GM11168 (cell line): Measurements from ENCODE around the gene CDHR3.
"Not testable (repeated sequence)": the region's sequence is repeated elsewhere in the genome, so short reads cannot be mapped to it uniquely, and the experiment has no call there.

Experiments
- in situ Hi-C: fragments of 300-500 bp; cut with MboI; formaldehyde crosslinking; loops from one replicate; pipeline ENCODE4 v1.12.0; 2022; ENCODE audit warnings: low sequenced_read_pairs; ENCODE audit not compliant: unreplicated experiment

Gene CDHR3

GRCh38 chr7:105955651-105956466 lies 7.2 kb upstream of the CDHR3 start:
- in situ Hi-C loops, result not testable (repeated sequence)

GRCh38 chr7:105958012-105958411 lies 5.1 kb upstream of the CDHR3 start:
- in situ Hi-C loops, result no loop called here

GRCh38 chr7:105962353-105962752 lies 711 bp upstream of the CDHR3 start:
- in situ Hi-C loops, result no loop called here

- in situ Hi-C loops, result no loop called here
Measured at GRCh38 chr7:105971845-105972244, 8.8 kb downstream of the CDHR3 start.

- in situ Hi-C loops, result no loop called here
Measured at GRCh38 chr7:105972276-105972675, 9.2 kb downstream of the CDHR3 start.

- in situ Hi-C loops, result no loop called here
Measured at GRCh38 chr7:105974471-105974870, 11.4 kb downstream of the CDHR3 start.

GRCh38 chr7:105975770-105976417 lies 12.8 kb downstream of the CDHR3 start:
- in situ Hi-C loops, result no loop called here

- in situ Hi-C loops, result no loop called here
Measured at GRCh38 chr7:105976868-105977267, 13.8 kb downstream of the CDHR3 start.

- in situ Hi-C loops, result no loop called here
Measured at GRCh38 chr7:105978035-105978434, 15.0 kb downstream of the CDHR3 start.

- in situ Hi-C loops, result no loop called here
Measured at GRCh38 chr7:105978974-105979373, 15.9 kb downstream of the CDHR3 start.

GRCh38 chr7:105979405-105979804 lies 16.3 kb downstream of the CDHR3 start:
- in situ Hi-C loops, result no loop called here

- in situ Hi-C loops, result no loop called here
Measured at GRCh38 chr7:105980645-105981396, 17.8 kb downstream of the CDHR3 start.

- in situ Hi-C loops, result no loop called here
Measured at GRCh38 chr7:105982388-105982787, 19.3 kb downstream of the CDHR3 start.

- in situ Hi-C loops, result not testable (repeated sequence)
Measured at GRCh38 chr7:105984808-105985207, 21.7 kb downstream of the CDHR3 start.

GRCh38 chr7:105985229-105985628 lies 22.2 kb downstream of the CDHR3 start:
- in situ Hi-C loops, result no loop called here

GRCh38 chr7:105985672-105986215 lies 22.7 kb downstream of the CDHR3 start:
- in situ Hi-C loops, result no loop called here

GRCh38 chr7:105987046-105987445 lies 24.0 kb downstream of the CDHR3 start:
- in situ Hi-C loops, result no loop called here

GRCh38 chr7:105988276-105988675 lies 25.2 kb downstream of the CDHR3 start:
- in situ Hi-C loops, result no loop called here

GRCh38 chr7:105989191-105989590 lies 26.1 kb downstream of the CDHR3 start:
- in situ Hi-C loops, result no loop called here

- in situ Hi-C loops, result no loop called here
Measured at GRCh38 chr7:105989686-105990085, 26.6 kb downstream of the CDHR3 start.

- in situ Hi-C loops, result no loop called here
Measured at GRCh38 chr7:105990141-105990540, 27.1 kb downstream of the CDHR3 start.
